Activated B cell treated with CpG ODN at 0.5 μM for 24 hours (primary cell): ENCODE measurements around the gene MAML3. TPM values are rescaled to one million over a fixed set of nuclear protein-coding genes. Genes with fewer than 3 reads are reported as not detected.

ENCODE experiments used
- ATAC-seq: fragments of 200-7000 bp; cut with Tn5 transposase; one replicate; pipeline ENCODE4 v1.10.0; 2021; ENCODE audit warnings: low read depth, mild to moderate bottlenecking, moderate library complexity
- CTCF ChIA-PET: fragments of 350-600 bp; sonication (Branson Sonifier 250); formaldehyde crosslinking; loops from one replicate; lab custom pipeline; 2021; ENCODE audit warnings: antibody characterized with exemption; lab: Charles Lee
- POLR2A ChIA-PET: fragments of 350-600 bp; sonication (Branson Sonifier 250); formaldehyde crosslinking; loops from one replicate; lab custom pipeline; 2021; ENCODE audit warnings: antibody characterized with exemption; lab: Charles Lee
- DNase-seq: peaks from one replicate; pipeline ENCODE4 v3.0.0; 2022
- H3K27ac Mint-ChIP-seq: one replicate; pipeline ENCODE4 v1.8.0; 2020; ENCODE audit warnings: mixed read lengths
- H3K27me3 Mint-ChIP-seq: one replicate; pipeline ENCODE4 v1.8.0; 2021; ENCODE audit warnings: mixed read lengths
- H3K36me3 Mint-ChIP-seq: one replicate; pipeline ENCODE4 v1.8.0; 2021; ENCODE audit warnings: low read depth, mixed read lengths
- H3K4me1 Mint-ChIP-seq: one replicate; pipeline ENCODE4 v1.8.0; 2021; ENCODE audit warnings: mixed read lengths
- H3K4me3 Mint-ChIP-seq: one replicate; pipeline ENCODE4 v1.8.0; 2020; ENCODE audit warnings: mild to moderate bottlenecking, mixed read lengths
- H3K9me3 Mint-ChIP-seq: one replicate; pipeline ENCODE4 v1.8.0; 2020; ENCODE audit warnings: mixed read lengths
- intact Hi-C: fragments of 100-400 bp; cut with micrococcal nuclease; formaldehyde crosslinking; loops from one replicate; pipeline ENCODE4 v1.15.1; 2024
- total RNA-seq: library from RNA; stranded (reverse); gene quantifications from 2 replicates; pipeline ENCODE4 v1.2.3, GENCODE V29; 2022
- TF ChIP-seq, protein P1 (sequence below): fragments of 200-600 bp; IDR thresholded peaks from one replicate; pipeline ENCODE4 v1.8.0; 2022; ENCODE audit warnings: antibody characterized with exemption, mild to moderate bottlenecking

The MAML3 gene
- total RNA-seq, 1 donor from 2014 or later: 2.6 TPM

DNA sequence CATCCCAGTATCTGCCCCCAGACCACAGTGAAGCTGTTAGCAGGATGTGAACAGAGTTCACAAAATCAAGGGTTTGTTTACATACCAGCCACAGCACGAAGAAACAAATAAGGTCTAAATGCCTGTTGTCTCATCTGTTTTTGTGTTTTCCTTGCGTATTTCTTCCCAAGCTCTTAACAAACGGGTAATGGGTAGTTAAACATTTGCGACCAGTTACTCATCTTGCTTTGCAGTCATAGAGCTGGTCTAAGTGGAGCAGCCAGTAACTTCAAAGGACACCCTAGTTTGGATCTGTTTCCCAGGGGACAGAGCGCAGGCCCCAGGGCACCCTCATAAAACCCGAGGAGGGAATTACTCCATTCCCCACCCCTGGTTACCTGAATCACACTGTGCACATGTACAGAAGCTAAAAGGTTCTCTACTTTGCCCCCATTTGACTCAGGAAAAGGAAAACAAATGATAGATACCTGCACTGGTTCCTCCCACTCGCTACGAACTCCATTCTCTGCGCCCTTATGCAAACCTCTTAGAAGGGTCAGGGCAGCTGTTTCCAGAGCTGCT, 68.8 kb downstream of the MAML3 start:
- peaks cover 5% of the 10 kb centered on the region for H3K4me1 Mint-ChIP-seq
- TF ChIP-seq, protein P1, sequence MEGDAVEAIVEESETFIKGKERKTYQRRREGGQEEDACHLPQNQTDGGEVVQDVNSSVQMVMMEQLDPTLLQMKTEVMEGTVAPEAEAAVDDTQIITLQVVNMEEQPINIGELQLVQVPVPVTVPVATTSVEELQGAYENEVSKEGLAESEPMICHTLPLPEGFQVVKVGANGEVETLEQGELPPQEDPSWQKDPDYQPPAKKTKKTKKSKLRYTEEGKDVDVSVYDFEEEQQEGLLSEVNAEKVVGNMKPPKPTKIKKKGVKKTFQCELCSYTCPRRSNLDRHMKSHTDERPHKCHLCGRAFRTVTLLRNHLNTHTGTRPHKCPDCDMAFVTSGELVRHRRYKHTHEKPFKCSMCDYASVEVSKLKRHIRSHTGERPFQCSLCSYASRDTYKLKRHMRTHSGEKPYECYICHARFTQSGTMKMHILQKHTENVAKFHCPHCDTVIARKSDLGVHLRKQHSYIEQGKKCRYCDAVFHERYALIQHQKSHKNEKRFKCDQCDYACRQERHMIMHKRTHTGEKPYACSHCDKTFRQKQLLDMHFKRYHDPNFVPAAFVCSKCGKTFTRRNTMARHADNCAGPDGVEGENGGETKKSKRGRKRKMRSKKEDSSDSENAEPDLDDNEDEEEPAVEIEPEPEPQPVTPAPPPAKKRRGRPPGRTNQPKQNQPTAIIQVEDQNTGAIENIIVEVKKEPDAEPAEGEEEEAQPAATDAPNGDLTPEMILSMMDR: no peak
- DNase-seq: no peak
- ChIA-PET CTCF (interaction anchor here (1.2 kb wide), 1 partner anchor 168 kb away, joined by 4 read pairs; no protein-coding TSS in a partner anchor), POLR2A (no interaction called here)
- intact Hi-C loops: no loop called here
- H3K9me3 Mint-ChIP-seq: no peaks in the 10 kb centered on the region
- H3K36me3 Mint-ChIP-seq: no peaks in the 10 kb centered on the region
- ATAC-seq: no peak
- no peak overlapping the region for H3K4me3 Mint-ChIP-seq
- H3K27me3 Mint-ChIP-seq: peaks cover 5% of the 10 kb centered on the region
- no peak overlapping the region for H3K27ac Mint-ChIP-seq

DNA sequence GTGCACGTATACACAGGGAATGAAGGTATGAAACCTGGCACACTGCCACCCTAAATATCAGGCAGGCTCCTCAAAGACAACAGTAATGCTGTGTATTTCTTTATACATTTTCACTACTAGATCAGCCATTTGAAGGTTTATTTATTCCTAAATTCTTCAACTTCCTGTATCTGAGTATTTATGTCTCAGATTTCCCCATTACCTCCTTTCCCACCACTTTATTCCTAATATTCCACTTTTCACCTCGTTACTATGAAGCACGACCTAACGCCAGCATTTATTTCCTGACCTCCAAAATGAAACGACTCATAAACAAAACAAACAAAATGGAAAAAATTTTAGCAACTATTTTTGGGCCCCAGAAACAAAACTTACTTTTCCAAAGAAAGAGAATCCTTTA, 69.6 kb downstream of the MAML3 start:
- CTCF ChIA-PET: no interaction called here
- no peak overlapping the region for H3K4me3 Mint-ChIP-seq
- peaks cover 8% of the 10 kb centered on the region for H3K4me1 Mint-ChIP-seq
- ATAC-seq (no peak), DNase-seq (no peak)
- intact Hi-C loops: no loop called here
- peaks cover 2% of the 10 kb centered on the region for H3K27me3 Mint-ChIP-seq
- TF ChIP-seq, protein P1: no peak
- H3K9me3 Mint-ChIP-seq: no peaks in the 10 kb centered on the region
- POLR2A ChIA-PET: no interaction called here
- no peak overlapping the region for H3K27ac Mint-ChIP-seq
- H3K36me3 Mint-ChIP-seq: no peaks in the 10 kb centered on the region

DNA sequence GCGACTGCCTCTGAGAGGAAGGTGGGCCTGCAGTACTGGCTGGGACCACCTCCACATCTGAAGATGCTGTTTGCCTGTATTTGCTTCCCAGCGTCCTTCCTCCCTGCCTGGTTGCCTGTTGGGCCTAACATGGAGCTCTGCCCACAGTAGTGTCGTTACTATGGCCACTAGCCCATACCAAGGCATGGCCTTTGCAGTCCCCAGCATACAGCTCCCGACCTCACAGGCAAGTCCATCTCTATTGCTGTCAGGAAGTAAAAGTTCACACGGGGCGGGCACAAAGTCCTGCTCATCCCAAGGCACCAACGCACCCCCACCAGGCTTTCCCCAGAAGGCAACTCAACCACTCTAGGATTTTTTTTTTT, 71.6 kb downstream of the MAML3 start:
- no peak overlapping the region for H3K4me3 Mint-ChIP-seq
- H3K27ac Mint-ChIP-seq: no peak overlapping the region
- intact Hi-C loops: no loop called here
- ChIA-PET CTCF (no interaction called here), POLR2A (interaction anchor here (0.5 to 1.1 kb wide), 3 partner anchors 10 to 162 kb away, joined by 3 to 6 read pairs (median 3); no protein-coding TSS in a partner anchor)
- TF ChIP-seq, protein P1: no peak
- H3K36me3 Mint-ChIP-seq: no peaks in the 10 kb centered on the region
- H3K9me3 Mint-ChIP-seq: no peaks in the 10 kb centered on the region
- H3K4me1 Mint-ChIP-seq: peaks cover 8% of the 10 kb centered on the region
- DNase-seq (no peak), ATAC-seq (no peak)
- H3K27me3 Mint-ChIP-seq: no peaks in the 10 kb centered on the region

DNA sequence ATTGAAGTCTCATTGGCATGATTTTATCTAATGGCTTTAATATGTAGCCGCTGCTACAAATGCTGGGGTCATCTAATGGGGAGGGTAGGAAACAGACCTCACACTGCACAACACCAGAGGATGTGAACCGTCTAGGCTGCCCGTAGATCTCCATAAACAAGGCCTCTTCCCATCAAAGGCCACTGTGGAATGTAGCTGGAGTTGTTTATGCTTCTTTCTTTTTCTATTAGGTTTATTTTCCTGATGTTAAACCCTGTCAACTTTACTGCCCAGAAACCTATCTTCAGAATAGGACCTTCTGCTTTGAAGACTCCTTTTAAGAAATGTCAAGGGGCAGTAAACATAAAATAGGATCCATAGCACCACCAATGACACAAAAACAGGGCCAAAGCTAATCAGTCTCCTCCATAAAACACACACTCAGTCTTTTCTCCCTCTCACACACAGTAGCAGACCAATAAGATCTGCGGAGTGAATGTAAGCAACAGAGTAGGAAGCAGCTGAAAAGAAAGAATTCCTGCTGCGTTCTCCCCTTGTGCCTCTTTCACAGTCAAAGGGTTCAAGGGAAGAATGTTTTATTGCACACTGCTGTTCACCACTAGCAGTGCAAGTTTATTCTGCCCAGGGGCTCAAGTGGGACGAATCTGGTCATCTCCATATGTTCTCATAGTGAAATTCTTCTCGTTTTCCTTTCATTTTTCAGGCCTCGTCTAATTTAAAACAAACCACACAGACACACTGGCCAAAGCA, 72.2 kb downstream of the MAML3 start:
- Mint-ChIP-seq H3K36me3 (no peaks in the 10 kb centered on the region), H3K4me1 (peaks cover 8% of the 10 kb centered on the region), H3K27me3 (no peaks in the 10 kb centered on the region), H3K4me3 (no peak overlapping the region), H3K9me3 (no peaks in the 10 kb centered on the region), H3K27ac (no peak overlapping the region)
- DNase-seq (no peak), ATAC-seq (no peak)
- CTCF ChIA-PET: no interaction called here
- intact Hi-C loops: no loop called here
- POLR2A ChIA-PET: interaction anchor here (0.6 kb wide), 1 partner anchor 163 kb away, joined by 3 read pairs; no protein-coding TSS in a partner anchor
- TF ChIP-seq, protein P1: no peak

DNA sequence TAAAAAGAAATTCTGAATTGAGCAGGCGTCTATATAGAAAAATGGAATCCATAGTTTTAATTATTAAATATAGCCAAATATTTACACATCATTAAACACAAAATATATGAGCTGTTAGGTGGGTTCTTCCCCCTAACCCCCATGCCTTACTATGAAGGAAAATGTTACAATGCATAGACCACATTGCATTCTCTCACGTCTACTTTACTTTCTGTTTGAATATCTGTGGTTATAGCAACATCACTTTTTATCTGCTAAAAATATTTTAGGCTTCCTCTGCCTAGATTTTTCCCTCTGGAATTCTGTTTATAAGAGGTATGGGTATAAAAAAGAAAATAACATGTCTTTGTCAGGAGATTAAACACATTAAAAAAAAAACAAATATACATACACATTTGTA, 73.1 kb downstream of the MAML3 start:
- no peak for DNase-seq
- no peak overlapping the region for H3K4me3 Mint-ChIP-seq
- TF ChIP-seq, protein P1: no peak
- H3K36me3 Mint-ChIP-seq: no peaks in the 10 kb centered on the region
- H3K27me3 Mint-ChIP-seq: no peaks in the 10 kb centered on the region
- no peak for ATAC-seq
- peaks cover 8% of the 10 kb centered on the region for H3K4me1 Mint-ChIP-seq
- no peak overlapping the region for H3K27ac Mint-ChIP-seq
- ChIA-PET POLR2A (no interaction called here), CTCF (no interaction called here)
- intact Hi-C loops: no loop called here
- no peaks in the 10 kb centered on the region for H3K9me3 Mint-ChIP-seq
